Activated B cell treated with CpG ODN at 0.5 μM for 24 hours (primary cell): Measurements from ENCODE around the gene ABCD3. TPM values are rescaled to one million over a fixed set of nuclear protein-coding genes. Genes with fewer than 3 reads are reported as not detected.

Experiments used
- ATAC-seq: fragments of 200-7000 bp; cut with Tn5 transposase; one replicate; pipeline ENCODE4 v1.10.0; 2021; ENCODE audit warnings: low read depth, mild to moderate bottlenecking, moderate library complexity
- CTCF ChIA-PET: fragments of 350-600 bp; sonication (Branson Sonifier 250); formaldehyde crosslinking; loops from one replicate; lab custom pipeline; 2021; ENCODE audit warnings: antibody characterized with exemption; lab: Charles Lee
- POLR2A ChIA-PET: fragments of 350-600 bp; sonication (Branson Sonifier 250); formaldehyde crosslinking; loops from one replicate; lab custom pipeline; 2021; ENCODE audit warnings: antibody characterized with exemption; lab: Charles Lee
- DNase-seq: peaks from one replicate; pipeline ENCODE4 v3.0.0; 2022
- H3K27ac Mint-ChIP-seq: one replicate; pipeline ENCODE4 v1.8.0; 2020; ENCODE audit warnings: mixed read lengths
- H3K27me3 Mint-ChIP-seq: one replicate; pipeline ENCODE4 v1.8.0; 2021; ENCODE audit warnings: mixed read lengths
- H3K36me3 Mint-ChIP-seq: one replicate; pipeline ENCODE4 v1.8.0; 2021; ENCODE audit warnings: low read depth, mixed read lengths
- H3K4me1 Mint-ChIP-seq: one replicate; pipeline ENCODE4 v1.8.0; 2021; ENCODE audit warnings: mixed read lengths
- H3K4me3 Mint-ChIP-seq: one replicate; pipeline ENCODE4 v1.8.0; 2020; ENCODE audit warnings: mild to moderate bottlenecking, mixed read lengths
- H3K9me3 Mint-ChIP-seq: one replicate; pipeline ENCODE4 v1.8.0; 2020; ENCODE audit warnings: mixed read lengths
- intact Hi-C: fragments of 100-400 bp; cut with micrococcal nuclease; formaldehyde crosslinking; loops from one replicate; pipeline ENCODE4 v1.15.1; 2024
- total RNA-seq: library from RNA; stranded (reverse); gene quantifications from 2 replicates; pipeline ENCODE4 v1.2.3, GENCODE V29; 2022
- TF ChIP-seq, protein P1 (sequence below): fragments of 200-600 bp; IDR thresholded peaks from one replicate; pipeline ENCODE4 v1.8.0; 2022; ENCODE audit warnings: antibody characterized with exemption, mild to moderate bottlenecking

ABCD3 gene
- total RNA-seq, 1 donor from 2014 or later = 23.2 TPM

DNA sequence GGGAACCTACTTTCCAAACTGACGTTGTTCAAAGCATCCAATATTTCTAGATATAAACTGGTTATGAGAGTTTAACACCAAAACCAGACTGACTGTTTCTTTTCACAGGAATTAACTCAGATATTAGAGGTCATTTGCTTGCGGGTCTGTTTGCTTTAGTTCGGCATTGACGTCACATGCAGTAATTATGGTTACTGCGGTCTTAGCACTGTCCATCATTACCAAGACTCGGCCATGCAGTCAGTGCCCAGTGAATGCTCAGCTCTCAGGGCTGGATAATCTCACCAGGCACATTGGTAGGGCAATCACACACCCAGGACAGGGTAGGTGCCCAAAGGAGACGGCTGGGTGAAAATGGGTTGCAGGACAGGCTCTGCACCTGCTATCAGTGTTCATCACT lies 133.3 kb downstream of the ABCD3 start:
- TF ChIP-seq, protein P1, sequence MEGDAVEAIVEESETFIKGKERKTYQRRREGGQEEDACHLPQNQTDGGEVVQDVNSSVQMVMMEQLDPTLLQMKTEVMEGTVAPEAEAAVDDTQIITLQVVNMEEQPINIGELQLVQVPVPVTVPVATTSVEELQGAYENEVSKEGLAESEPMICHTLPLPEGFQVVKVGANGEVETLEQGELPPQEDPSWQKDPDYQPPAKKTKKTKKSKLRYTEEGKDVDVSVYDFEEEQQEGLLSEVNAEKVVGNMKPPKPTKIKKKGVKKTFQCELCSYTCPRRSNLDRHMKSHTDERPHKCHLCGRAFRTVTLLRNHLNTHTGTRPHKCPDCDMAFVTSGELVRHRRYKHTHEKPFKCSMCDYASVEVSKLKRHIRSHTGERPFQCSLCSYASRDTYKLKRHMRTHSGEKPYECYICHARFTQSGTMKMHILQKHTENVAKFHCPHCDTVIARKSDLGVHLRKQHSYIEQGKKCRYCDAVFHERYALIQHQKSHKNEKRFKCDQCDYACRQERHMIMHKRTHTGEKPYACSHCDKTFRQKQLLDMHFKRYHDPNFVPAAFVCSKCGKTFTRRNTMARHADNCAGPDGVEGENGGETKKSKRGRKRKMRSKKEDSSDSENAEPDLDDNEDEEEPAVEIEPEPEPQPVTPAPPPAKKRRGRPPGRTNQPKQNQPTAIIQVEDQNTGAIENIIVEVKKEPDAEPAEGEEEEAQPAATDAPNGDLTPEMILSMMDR = no peak
- ChIA-PET POLR2A (no interaction called here), CTCF (no interaction called here)
- Mint-ChIP-seq H3K36me3 (no peaks in the 10 kb centered on the region), H3K9me3 (no peaks in the 10 kb centered on the region), H3K27me3 (peaks cover 7% of the 10 kb centered on the region), H3K4me3 (no peak overlapping the region), H3K4me1 (no peaks in the 10 kb centered on the region), H3K27ac (no peak overlapping the region)
- intact Hi-C loops = no loop called here
- DNase-seq (no peak), ATAC-seq (no peak)

DNA sequence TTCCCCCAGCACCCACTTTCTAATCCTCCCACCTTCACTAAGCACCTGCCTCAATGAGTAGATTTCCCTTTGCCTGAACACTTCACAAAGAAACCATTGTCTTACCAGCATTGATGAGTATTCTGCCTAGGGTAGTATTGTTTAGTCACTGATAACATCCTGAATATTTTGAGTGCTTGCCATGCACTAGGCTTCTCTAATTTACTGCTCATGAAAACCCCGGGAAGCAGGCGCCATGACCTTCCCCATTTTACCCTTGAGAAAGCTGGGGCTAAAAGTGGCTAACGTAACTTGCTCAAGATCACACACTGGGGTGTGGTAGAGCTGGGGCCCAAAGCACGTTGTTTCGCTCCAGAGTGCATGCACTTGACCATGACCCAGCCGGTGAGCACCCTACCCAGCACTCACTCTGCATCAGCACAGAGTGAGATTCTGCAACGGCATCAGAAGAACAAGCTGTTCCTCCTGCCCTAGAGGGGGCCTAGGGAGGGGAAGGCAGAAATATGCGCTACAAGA lies 133.9 kb downstream of the ABCD3 start:
- H3K36me3 Mint-ChIP-seq = no peaks in the 10 kb centered on the region
- CTCF ChIA-PET = no interaction called here

DNA sequence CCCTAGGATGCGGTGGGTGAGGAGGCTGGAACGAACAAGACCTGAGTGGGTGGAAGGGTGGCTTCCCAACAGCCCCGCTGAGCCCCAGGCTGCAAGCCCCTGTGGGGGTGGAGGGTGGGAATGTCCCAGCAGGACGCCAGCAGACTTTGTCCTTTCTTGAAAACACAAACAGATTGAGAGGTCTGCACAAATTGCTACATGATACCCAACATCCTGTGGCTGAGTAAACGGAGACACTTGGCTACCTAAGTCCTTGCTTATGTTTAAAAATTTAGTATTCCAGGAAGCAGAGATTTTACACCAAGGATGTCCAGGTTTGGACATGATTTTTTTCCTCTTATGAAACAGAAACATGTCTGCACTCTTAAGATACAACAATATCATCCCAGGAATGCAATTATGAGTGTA lies 135.1 kb downstream of the ABCD3 start:
- ATAC-seq (no peak), DNase-seq (no peak)
- H3K27ac Mint-ChIP-seq = no peak overlapping the region
- intact Hi-C loops = no loop called here
- H3K9me3 Mint-ChIP-seq = no peaks in the 10 kb centered on the region
- TF ChIP-seq, protein P1 = no peak
- CTCF ChIA-PET = no interaction called here
- no peaks in the 10 kb centered on the region for H3K4me1 Mint-ChIP-seq
- POLR2A ChIA-PET = no interaction called here
- peaks cover 2% of the 10 kb centered on the region for H3K27me3 Mint-ChIP-seq
- H3K36me3 Mint-ChIP-seq = no peaks in the 10 kb centered on the region
- no peak overlapping the region for H3K4me3 Mint-ChIP-seq

More for the DNA sequence above, 133.9 kb downstream of the ABCD3 start:
- no peak overlapping the region for H3K27ac Mint-ChIP-seq
- H3K4me1 Mint-ChIP-seq = no peaks in the 10 kb centered on the region
- POLR2A ChIA-PET = no interaction called here
- no peaks in the 10 kb centered on the region for H3K9me3 Mint-ChIP-seq
- intact Hi-C loops = no loop called here
- ATAC-seq (no peak), DNase-seq (no peak)
- H3K27me3 Mint-ChIP-seq = peaks cover 5% of the 10 kb centered on the region
- TF ChIP-seq, protein P1 = no peak
- H3K4me3 Mint-ChIP-seq = no peak overlapping the region

DNA sequence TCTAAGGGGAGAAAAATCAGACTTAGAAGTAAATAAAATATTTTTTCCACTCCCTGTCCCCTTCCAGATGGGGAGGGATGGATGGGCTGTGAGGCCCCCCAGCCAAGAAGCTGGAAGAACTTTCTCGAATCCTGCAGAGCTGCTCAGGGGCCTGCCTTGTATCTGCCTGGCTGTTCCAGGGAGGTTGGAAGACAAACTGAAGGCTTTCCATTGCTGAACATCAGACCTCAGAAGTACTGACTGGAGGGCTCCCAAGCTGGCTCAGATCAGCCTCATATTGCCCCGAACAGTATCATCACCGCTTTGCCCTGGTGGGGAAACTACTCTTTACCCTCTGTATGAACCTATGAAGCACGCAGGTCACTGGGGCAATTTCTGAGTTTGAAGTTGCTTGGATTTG lies 135.7 kb downstream of the ABCD3 start:
- ChIA-PET POLR2A (no interaction called here), CTCF (no interaction called here)
- peaks cover 2% of the 10 kb centered on the region for H3K27me3 Mint-ChIP-seq
- TF ChIP-seq, protein P1 = no peak
- DNase-seq (no peak), ATAC-seq (no peak)
- no peak overlapping the region for H3K27ac Mint-ChIP-seq
- H3K36me3 Mint-ChIP-seq = no peaks in the 10 kb centered on the region
- H3K9me3 Mint-ChIP-seq = peaks cover 4% of the 10 kb centered on the region
- no peaks in the 10 kb centered on the region for H3K4me1 Mint-ChIP-seq
- intact Hi-C loops = no loop called here
- H3K4me3 Mint-ChIP-seq = no peak overlapping the region

DNA sequence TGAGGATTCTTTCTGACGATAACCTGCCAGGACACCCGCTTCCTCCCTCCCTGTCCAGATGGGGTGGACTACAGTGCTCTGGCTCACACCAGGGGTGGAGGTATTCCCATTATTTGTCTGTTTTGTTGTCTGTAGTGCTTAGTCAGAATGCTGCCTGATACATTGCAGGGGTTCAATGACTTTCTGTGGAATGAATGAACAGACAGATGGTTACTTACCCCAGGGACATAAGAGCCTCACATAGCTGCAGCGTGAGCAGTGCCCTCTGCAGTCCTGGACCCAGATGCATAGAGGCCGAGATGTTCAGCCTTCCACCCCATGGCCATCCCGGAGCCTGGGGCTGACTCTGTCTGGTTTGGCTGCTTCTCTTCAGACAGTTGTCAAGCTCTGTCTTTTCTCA lies 136.4 kb downstream of the ABCD3 start:
- TF ChIP-seq, protein P1 = no peak
- intact Hi-C loops = no loop called here
- H3K36me3 Mint-ChIP-seq = no peaks in the 10 kb centered on the region

More for the DNA sequence above, 136.4 kb downstream of the ABCD3 start:
- DNase-seq (no peak), ATAC-seq (no peak)
- Mint-ChIP-seq H3K27ac (no peak overlapping the region), H3K9me3 (peaks cover 4% of the 10 kb centered on the region), H3K4me1 (no peaks in the 10 kb centered on the region), H3K27me3 (peaks cover 2% of the 10 kb centered on the region), H3K4me3 (no peak overlapping the region)
- CTCF ChIA-PET = no interaction called here
- POLR2A ChIA-PET = no interaction called here
